ENCODE results near the gene TTC28.

Gene TTC28

DNA sequence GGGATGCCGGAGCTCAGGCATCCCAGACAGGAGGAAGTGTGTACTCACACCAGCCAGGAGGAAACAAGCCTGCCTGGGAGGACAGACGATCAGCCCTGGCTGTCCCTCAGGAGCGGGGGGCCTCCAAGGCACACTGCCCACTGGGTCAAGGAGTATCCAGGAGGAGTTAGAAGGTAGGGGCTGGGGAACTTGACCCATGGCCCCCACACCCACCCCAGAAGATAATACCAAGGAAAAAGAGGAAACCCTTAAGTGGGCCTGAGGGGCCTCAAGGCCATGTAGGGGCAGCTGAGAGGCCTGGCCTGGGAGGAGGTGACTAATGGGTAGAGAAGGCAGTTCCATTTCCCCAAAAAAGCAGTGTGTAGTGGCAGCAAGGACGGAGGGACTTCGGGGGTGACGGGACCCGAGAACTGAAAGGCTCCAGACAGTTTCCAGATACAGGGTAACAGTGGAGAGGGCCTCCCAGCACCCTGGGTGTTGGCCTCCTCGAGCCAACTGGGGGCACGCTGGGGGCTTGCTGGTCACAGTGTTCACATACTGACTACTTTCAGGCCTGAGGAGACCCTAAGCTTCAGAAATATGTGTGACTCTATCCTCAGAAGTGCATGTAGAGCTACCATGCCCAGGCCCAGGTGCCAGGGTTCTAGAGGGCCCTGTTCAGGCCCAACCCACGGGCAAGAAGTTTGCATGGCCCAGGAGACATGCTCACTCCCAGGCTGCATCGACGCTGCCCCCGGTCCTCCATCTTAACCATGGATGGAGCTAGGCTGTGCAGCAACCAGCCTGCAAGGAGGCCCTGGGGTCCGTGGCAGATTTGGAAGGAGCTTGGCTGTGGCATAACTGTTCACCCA is 684.9 kb downstream of the TTC28 start:
- Histone ChIP-seq H3K4me1 (ENCODE audit: control insufficient read depth in 1 of 2, insufficient read depth in 1 of 2, low read depth in 1 of 2, low read length in 1 of 2) (no peaks in the 10 kb centered on the region), H3K27me3 (no peaks in the 10 kb centered on the region), H3K27ac (no peak overlapping the region), H3K9me3 (no peaks in the 10 kb centered on the region), H3K4me3 (ENCODE audit: low read depth in 1 of 2, low read length in 1 of 2) (no peak overlapping the region), H3K36me3 (no peaks in the 10 kb centered on the region)
- no peak for TF ChIP-seq CTCF (IDR thresholded peaks at IDR 0.05)

DNA sequence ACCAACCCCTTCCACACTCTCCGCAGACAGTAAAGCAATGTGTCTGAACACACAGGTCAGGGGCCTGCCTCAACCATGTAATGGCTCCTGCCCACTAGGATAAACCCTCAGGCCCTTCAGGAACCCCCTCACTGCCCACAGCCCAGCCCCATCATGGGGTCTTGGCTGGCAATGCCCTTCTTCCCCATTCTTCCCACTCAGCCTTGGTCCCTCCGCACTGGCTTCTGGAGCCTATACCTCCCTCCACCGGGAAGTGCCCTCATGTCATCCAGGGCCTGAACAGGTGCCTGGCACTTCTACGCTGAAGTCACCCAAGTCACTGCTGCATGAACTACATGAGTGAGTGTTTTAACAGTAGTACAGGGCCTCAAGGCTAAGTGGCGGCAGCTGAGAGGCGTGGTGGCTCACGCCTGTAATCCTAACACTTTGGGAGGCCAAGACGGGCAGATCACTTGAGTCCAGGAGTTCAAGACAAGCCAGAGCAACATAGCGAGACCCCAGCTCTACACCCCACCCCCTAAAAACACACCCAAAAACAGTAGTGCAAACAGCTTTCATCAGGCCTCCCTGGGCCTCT is 685.8 kb downstream of the TTC28 start:
- no peaks in the 10 kb centered on the region for H3K27me3 ChIP-seq
- no peaks in the 10 kb centered on the region for H3K4me1 ChIP-seq (ENCODE audit: control insufficient read depth in 1 of 2, insufficient read depth in 1 of 2, low read depth in 1 of 2, low read length in 1 of 2)
- H3K4me3 ChIP-seq (ENCODE audit: low read depth in 1 of 2, low read length in 1 of 2): no peak overlapping the region
- no peaks in the 10 kb centered on the region for H3K36me3 ChIP-seq
- no peak for TF ChIP-seq CTCF (IDR thresholded peaks at IDR 0.05)
- H3K27ac ChIP-seq: no peak overlapping the region
- no peaks in the 10 kb centered on the region for H3K9me3 ChIP-seq

DNA sequence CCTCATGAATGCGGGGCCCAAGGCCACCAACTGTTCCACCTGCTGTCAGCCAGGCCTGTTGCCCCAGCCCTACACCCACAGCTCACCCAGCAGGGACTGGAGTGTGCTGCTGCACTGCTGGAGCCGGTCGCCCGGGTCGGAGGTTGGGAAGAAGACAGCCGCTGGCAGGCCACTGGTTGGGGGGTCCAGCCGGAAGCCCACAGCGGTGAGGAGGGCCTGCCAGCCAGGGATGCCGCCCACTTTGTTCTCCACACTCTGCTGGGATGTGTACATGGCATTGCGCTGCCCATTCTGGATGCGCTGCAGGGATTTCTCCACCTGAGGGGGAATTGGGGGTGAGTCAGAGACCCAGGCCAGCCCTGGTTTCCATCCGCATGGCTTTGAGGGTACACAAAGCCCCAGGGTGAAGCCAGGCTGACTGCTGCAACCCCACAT is 686.4 kb downstream of the TTC28 start:
- Histone ChIP-seq H3K9me3 (no peaks in the 10 kb centered on the region), H3K4me3 (ENCODE audit: low read depth in 1 of 2, low read length in 1 of 2) (no peak overlapping the region), H3K27me3 (no peaks in the 10 kb centered on the region), H3K36me3 (no peaks in the 10 kb centered on the region), H3K27ac (no peak overlapping the region), H3K4me1 (ENCODE audit: control insufficient read depth in 1 of 2, insufficient read depth in 1 of 2, low read depth in 1 of 2, low read length in 1 of 2) (no peaks in the 10 kb centered on the region)
- no peak for TF ChIP-seq CTCF (IDR thresholded peaks at IDR 0.05)

DNA sequence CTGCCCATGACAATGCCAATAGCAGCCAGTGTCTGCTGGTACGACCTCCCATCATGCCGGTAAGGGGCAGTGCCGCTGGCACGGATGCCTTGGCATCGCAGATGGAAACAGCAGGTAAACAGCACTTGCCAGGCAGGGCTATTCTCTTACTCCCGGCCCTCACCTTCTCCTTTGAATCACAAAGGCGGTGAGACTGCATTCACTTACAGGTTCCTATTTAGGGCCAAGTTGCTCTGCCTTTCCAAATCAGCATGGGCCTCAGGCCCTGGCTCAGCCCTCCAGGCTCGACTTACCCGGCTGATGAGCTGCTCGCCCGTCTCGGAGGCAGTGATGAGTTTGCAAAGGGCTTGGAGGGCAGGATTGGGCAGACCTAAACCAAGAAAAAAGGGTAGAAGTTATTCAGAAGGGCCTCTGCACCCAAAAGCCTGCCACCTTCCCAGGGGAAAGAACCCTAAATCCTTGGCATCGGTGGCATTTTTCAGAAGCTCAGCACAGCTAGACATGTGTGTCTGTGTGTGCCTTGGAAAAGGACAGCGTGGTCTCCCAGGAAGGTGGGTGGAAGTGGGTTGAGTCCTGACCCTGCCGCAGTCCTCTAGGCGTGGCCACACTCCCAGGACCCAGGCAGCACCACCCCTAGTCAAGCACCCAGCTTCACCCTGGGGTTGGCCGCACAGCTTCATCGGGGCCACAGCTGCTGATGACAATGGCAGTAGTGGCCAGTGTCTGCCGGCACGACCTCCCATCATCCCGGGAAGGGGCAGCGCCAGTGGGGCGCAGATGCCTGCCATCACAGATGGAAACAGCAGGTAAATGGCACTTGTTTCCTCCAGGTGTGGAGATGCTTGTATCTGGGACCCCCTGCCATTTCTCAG is 687.1 kb downstream of the TTC28 start:
- Histone ChIP-seq H3K36me3 (no peaks in the 10 kb centered on the region), H3K27me3 (no peaks in the 10 kb centered on the region)

More for the DNA sequence above, 687.1 kb downstream of the TTC28 start:
- TF ChIP-seq CTCF (IDR thresholded peaks at IDR 0.05): no peak
- Histone ChIP-seq H3K4me1 (ENCODE audit: control insufficient read depth in 1 of 2, insufficient read depth in 1 of 2, low read depth in 1 of 2, low read length in 1 of 2) (no peaks in the 10 kb centered on the region), H3K9me3 (no peaks in the 10 kb centered on the region), H3K27ac (no peak overlapping the region), H3K4me3 (ENCODE audit: low read depth in 1 of 2, low read length in 1 of 2) (no peak overlapping the region)

All from neutrophil (primary cell).